GM12865 (cell line): ENCODE data around the gene PSMG2.

Experiments used
- DNase-seq: peaks from one replicate; pipeline ENCODE4 v3.0.0; 2010; ENCODE audit warnings: low read depth
- H3K4me3 ChIP-seq: 2 replicates; pipeline ENCODE4 v1.5.1; 2011; ENCODE audit warnings: mild to moderate bottlenecking, low read depth, low read length, control low read depth
- TF ChIP-seq, protein P1 (sequence below): IDR thresholded peaks from 2 replicates; pipeline ENCODE4 v1.5.1; 2011; ENCODE audit warnings: low read length, control low read depth, low read depth, inconsistent platforms; ENCODE audit not compliant: insufficient read depth; ENCODE audit errors: missing control alignments

The PSMG2 gene

DNA sequence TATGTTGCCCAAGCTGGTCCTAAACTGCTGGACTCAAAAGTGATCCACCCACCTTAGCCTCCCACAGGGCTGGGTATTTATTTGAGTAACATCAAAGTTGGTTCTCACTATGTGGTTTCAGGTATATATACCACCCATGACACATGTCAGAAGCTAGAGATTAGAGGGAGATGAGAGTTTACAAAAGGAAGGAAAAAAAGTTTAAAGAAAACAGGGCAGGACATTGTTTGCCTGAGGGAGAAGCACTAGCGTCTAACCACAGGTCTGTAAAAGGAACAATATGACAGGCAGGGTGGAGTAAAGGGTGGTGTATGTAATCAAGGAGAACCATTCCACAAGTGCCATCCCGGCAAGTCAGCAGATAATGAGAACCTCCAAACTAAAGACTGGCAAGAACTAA, 8.8 kb upstream of the PSMG2 start:
- no peak overlapping the region for H3K4me3 ChIP-seq
- DNase-seq = peak; percentile 11
- TF ChIP-seq, protein P1, sequence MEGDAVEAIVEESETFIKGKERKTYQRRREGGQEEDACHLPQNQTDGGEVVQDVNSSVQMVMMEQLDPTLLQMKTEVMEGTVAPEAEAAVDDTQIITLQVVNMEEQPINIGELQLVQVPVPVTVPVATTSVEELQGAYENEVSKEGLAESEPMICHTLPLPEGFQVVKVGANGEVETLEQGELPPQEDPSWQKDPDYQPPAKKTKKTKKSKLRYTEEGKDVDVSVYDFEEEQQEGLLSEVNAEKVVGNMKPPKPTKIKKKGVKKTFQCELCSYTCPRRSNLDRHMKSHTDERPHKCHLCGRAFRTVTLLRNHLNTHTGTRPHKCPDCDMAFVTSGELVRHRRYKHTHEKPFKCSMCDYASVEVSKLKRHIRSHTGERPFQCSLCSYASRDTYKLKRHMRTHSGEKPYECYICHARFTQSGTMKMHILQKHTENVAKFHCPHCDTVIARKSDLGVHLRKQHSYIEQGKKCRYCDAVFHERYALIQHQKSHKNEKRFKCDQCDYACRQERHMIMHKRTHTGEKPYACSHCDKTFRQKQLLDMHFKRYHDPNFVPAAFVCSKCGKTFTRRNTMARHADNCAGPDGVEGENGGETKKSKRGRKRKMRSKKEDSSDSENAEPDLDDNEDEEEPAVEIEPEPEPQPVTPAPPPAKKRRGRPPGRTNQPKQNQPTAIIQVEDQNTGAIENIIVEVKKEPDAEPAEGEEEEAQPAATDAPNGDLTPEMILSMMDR = no peak

- TF ChIP-seq, protein P1 = no peak
- no peak for DNase-seq
- H3K4me3 ChIP-seq = no peak overlapping the region
Observed at GRCh38 chr18:12699747-12700146, 3.1 kb upstream of the PSMG2 start.

GRCh38 chr18:12701161-12701560, 1.7 kb upstream of the PSMG2 start:
- TF ChIP-seq, protein P1 = no peak
- peak overlapping the region; percentile 94 for H3K4me3 ChIP-seq

DNA sequence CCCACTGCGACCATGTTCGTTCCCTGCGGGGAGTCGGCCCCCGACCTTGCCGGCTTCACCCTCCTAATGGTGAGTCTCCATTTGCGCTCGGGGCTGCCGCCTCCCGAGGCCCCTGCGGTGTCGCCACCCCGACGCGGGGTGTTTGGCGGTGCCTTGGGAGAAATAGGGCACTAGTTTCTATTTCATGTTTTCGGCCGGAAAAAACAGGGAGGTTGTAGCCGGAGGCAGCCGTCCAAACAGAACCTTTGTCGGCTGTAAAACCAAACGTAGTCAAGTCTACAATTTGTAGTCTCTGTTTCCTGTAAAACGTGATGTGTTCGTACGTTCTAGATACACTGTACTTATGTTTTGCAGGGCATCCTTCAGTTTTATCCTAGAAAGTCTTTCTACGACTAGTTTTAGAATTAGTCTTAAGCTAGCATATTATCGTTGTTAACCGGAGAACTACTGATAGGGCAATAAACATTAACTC, 290 bp downstream of the PSMG2 start:
- TF ChIP-seq, protein P1 = no peak
- DNase-seq = no peak

More at GRCh38 chr18:12701161-12701560, 1.7 kb upstream of the PSMG2 start:
- no peak for DNase-seq

DNA sequence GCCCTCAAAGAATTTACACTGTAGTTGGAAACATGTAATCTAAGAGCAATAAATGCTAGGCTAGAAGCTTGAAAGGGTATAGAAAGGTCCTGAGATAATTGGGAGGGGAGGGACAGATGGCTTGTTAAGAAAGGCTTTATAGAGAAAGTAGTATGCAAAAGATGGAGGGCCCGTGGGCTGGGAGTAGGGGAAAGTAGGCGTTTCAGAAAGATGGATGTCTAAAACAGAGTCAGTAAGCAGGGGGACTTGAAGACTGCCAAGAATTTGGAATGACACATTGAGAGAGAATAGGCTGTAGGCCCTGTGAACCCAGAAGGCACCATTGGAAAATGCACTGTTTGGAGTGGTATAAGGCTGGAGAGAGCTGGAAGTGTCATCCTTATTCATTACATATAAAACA, 822 bp downstream of the PSMG2 start:
- TF ChIP-seq, protein P1 = no peak
- DNase-seq = peak; percentile 29

More for the DNA sequence above, 290 bp downstream of the PSMG2 start:
- H3K4me3 ChIP-seq = peak overlapping the region; percentile 94

GRCh38 chr18:12711446-12711845, 8.6 kb downstream of the PSMG2 start:
- DNase-seq = no peak
- TF ChIP-seq, protein P1 = no peak
- H3K4me3 ChIP-seq = no peak overlapping the region

More for the DNA sequence above, 822 bp downstream of the PSMG2 start:
- H3K4me3 ChIP-seq = peak overlapping the region; percentile 94
